Nephron progenitor cell (in vitro differentiated cells): Measurements from ENCODE around the gene NKAP.
"Not testable (repeated sequence)": the region's sequence is repeated elsewhere in the genome, so short reads cannot be mapped to it uniquely, and the experiment has no call there.

Source experiments
- DNase-seq: peaks from one replicate; pipeline ENCODE4 v3.0.0; 2021
- H3K27ac Mint-ChIP-seq: 2 replicates; pipeline ENCODE4 v1.8.0; 2021; ENCODE audit warnings: mild to moderate bottlenecking, moderate library complexity, mixed read lengths
- H3K27me3 Mint-ChIP-seq: 2 replicates; pipeline ENCODE4 v1.8.0; 2021; ENCODE audit warnings: mild to moderate bottlenecking, low read depth, mixed read lengths; ENCODE audit not compliant: poor library complexity
- H3K36me3 Mint-ChIP-seq: 2 replicates; pipeline ENCODE4 v1.8.0; 2021; ENCODE audit warnings: low read depth, mixed read lengths
- H3K4me1 Mint-ChIP-seq: 2 replicates; pipeline ENCODE4 v1.8.0; 2021; ENCODE audit warnings: mixed read lengths
- H3K4me3 Mint-ChIP-seq: 2 replicates; pipeline ENCODE4 v1.8.0; 2021; ENCODE audit warnings: mild to moderate bottlenecking, moderate library complexity, mixed read lengths
- H3K9me3 Mint-ChIP-seq: 2 replicates; pipeline ENCODE4 v1.8.0; 2021; ENCODE audit warnings: mild to moderate bottlenecking, moderate library complexity, mixed read lengths
- CTCF ChIP-seq: fragments of 200-600 bp; sonication (generic); IDR thresholded peaks from 2 replicates; pipeline ENCODE4 v1.5.0; 2021; ENCODE audit warnings: antibody characterized with exemption

Gene NKAP

GRCh38 chrX:119942831-119943184, 743 bp downstream of the NKAP start:
- Mint-ChIP-seq H3K36me3 (peaks cover 7% of the 10 kb centered on the region), H3K4me3 (peak overlapping the region; percentile 95), H3K27me3 (peaks cover 4% of the 10 kb centered on the region), H3K27ac (peak overlapping the region; percentile 94), H3K9me3 (peaks cover 37% of the 10 kb centered on the region), H3K4me1 (peaks cover 16% of the 10 kb centered on the region)
- DNase-seq, result no peak
- no peak for TF ChIP-seq CTCF

- no peak for TF ChIP-seq CTCF
- Mint-ChIP-seq H3K27me3 (no peaks in the 10 kb centered on the region), H3K4me1 (peaks cover 16% of the 10 kb centered on the region), H3K4me3 (peak overlapping the region; percentile 95), H3K9me3 (peaks cover 35% of the 10 kb centered on the region), H3K27ac (peak overlapping the region; percentile 94), H3K36me3 (peaks cover 10% of the 10 kb centered on the region)
- no peak for DNase-seq
Measured at GRCh38 chrX:119942173-119942819, 1.3 kb downstream of the NKAP start.

- no peak for TF ChIP-seq CTCF
- no peaks in the 10 kb centered on the region for H3K27me3 Mint-ChIP-seq
- H3K27ac Mint-ChIP-seq, result no peak overlapping the region
- peaks cover 33% of the 10 kb centered on the region for H3K9me3 Mint-ChIP-seq
- no peak for DNase-seq
- peaks cover 16% of the 10 kb centered on the region for H3K36me3 Mint-ChIP-seq
- H3K4me3 Mint-ChIP-seq, result no peak overlapping the region
- H3K4me1 Mint-ChIP-seq, result peaks cover 16% of the 10 kb centered on the region
Measured at GRCh38 chrX:119941336-119941735, 2.2 kb downstream of the NKAP start.

GRCh38 chrX:119935215-119935874, 8.2 kb downstream of the NKAP start:
- no peak for TF ChIP-seq CTCF
- no peaks in the 10 kb centered on the region for H3K27me3 Mint-ChIP-seq
- H3K36me3 Mint-ChIP-seq, result peaks cover 42% of the 10 kb centered on the region
- DNase-seq, result no peak
- H3K4me3 Mint-ChIP-seq, result no peak overlapping the region
- no peaks in the 10 kb centered on the region for H3K4me1 Mint-ChIP-seq
- H3K27ac Mint-ChIP-seq, result peak overlapping the region; percentile 21
- H3K9me3 Mint-ChIP-seq, result peaks cover 29% of the 10 kb centered on the region

- not testable (repeated sequence) for H3K4me1 Mint-ChIP-seq, H3K27ac Mint-ChIP-seq, H3K4me3 Mint-ChIP-seq, H3K27me3 Mint-ChIP-seq, DNase-seq
- peaks cover 51% of the 10 kb centered on the region for H3K9me3 Mint-ChIP-seq
- H3K36me3 Mint-ChIP-seq, result peaks cover 30% of the 10 kb centered on the region
Measured at GRCh38 chrX:119922391-119922790, 21.2 kb downstream of the NKAP start.

GRCh38 chrX:119919835-119920585, 23.5 kb downstream of the NKAP start:
- Mint-ChIP-seq H3K27me3 (peaks cover 6% of the 10 kb centered on the region), H3K4me3 (no peak overlapping the region), H3K4me1 (no peaks in the 10 kb centered on the region), H3K36me3 (peaks cover 18% of the 10 kb centered on the region), H3K27ac (no peak overlapping the region), H3K9me3 (peaks cover 47% of the 10 kb centered on the region)
- no peak for TF ChIP-seq CTCF
- no peak for DNase-seq
